H1 (cell line): Measurements from ENCODE around the gene GSTA1. TPM values are rescaled to one million over a fixed set of nuclear protein-coding genes. Genes with fewer than 3 reads are reported as not detected.

ENCODE experiments used
- CTCF ChIA-PET: fragments of 300-600 bp; sonication (Branson Sonifier 250); formaldehyde crosslinking; loops from one replicate; lab custom pipeline; 2021; ENCODE audit not compliant: partially characterized antibody; lab: Charles Lee
- POLR2A ChIA-PET: fragments of 300-600 bp; sonication (Branson Sonifier 250); formaldehyde crosslinking; loops from one replicate; lab custom pipeline; 2021; ENCODE audit warnings: inconsistent platforms; ENCODE audit not compliant: partially characterized antibody; lab: Charles Lee
- DNase-seq, 2 experiments: peaks; one replicate each; pipeline versions ENCODE4 v3.0.0 to v3.0.0-alpha.2; 2010 to 2022; ENCODE audit warnings: low spot score in 2 of 2, low read depth in 1 of 2, mixed read lengths in 1 of 2
- FAIRE-seq: peaks from 2 replicates; lab custom pipeline; 2011; peaks lifted over from hg19 to GRCh38; lab: Jason Lieb, UNC
- H2AFZ ChIP-seq: 2 replicates; pipeline ENCODE4 v1.8.1; 2012; ENCODE audit warnings: low read length, inconsistent platforms
- H2AK5ac ChIP-seq: 2 replicates; pipeline ENCODE4 v1.6.1; 2013; ENCODE audit warnings: low read depth, low read length
- H2BK120ac ChIP-seq: replicated peaks from 2 replicates; pipeline ENCODE3; 2013; ENCODE audit warnings: low read depth, low read length, inconsistent platforms
- H2BK12ac ChIP-seq: 2 replicates; pipeline ENCODE4 v1.6.1; 2013; ENCODE audit warnings: low read depth, low read length
- H2BK15ac ChIP-seq: 2 replicates; pipeline ENCODE4 v1.6.1; 2013; ENCODE audit warnings: low read length
- H2BK20ac ChIP-seq: 2 replicates; pipeline ENCODE4 v1.6.1; 2013; ENCODE audit warnings: low read length
- H2BK5ac ChIP-seq: 2 replicates; pipeline ENCODE4 v1.6.1; 2013; ENCODE audit warnings: low read depth, low read length
- H3K14ac ChIP-seq: 2 replicates; pipeline ENCODE4 v1.6.1; 2013; ENCODE audit warnings: inconsistent platforms; ENCODE audit not compliant: insufficient read length
- H3K18ac ChIP-seq: 2 replicates; pipeline ENCODE4 v1.6.1; 2013; ENCODE audit warnings: low read length; ENCODE audit errors: extremely low read depth
- H3K23ac ChIP-seq: 2 replicates; pipeline ENCODE4 v1.6.1; 2013; ENCODE audit warnings: inconsistent platforms; ENCODE audit not compliant: insufficient read length
- H3K23me2 ChIP-seq: 2 replicates; pipeline ENCODE4 v1.6.1; 2013; ENCODE audit warnings: low read depth, low read length
- H3K27ac ChIP-seq: 2 replicates; pipeline ENCODE4 v1.6.1; 2011; ENCODE audit warnings: low read depth, low read length, inconsistent platforms
- H3K27me3 ChIP-seq, 4 experiments: replicated peaks in 1 of 4; 1 replicate in 1 of 4; 2 replicates in 3 of 4; pipeline versions ENCODE4 v1.6.1 to v1.8.1; 2011 to 2013; ENCODE audit warnings: low read length in 3 of 4, mild to moderate bottlenecking in 3 of 4, inconsistent platforms in 2 of 4, mixed read lengths in 2 of 4, moderate library complexity in 1 of 4; ENCODE audit not compliant: control insufficient read depth in 3 of 4, insufficient read depth in 3 of 4; ENCODE audit errors: extremely low read depth in 1 of 4
- H3K36me3 ChIP-seq, 4 experiments: 2 replicates each; pipeline versions ENCODE4 v1.6.1 to v1.8.1; 2011 to 2013; ENCODE audit warnings: mild to moderate bottlenecking in 4 of 4, low read length in 3 of 4, moderate library complexity in 2 of 4, control low read depth in 1 of 4, inconsistent platforms in 1 of 4; ENCODE audit not compliant: insufficient read depth in 4 of 4, control insufficient read depth in 2 of 4
- H3K4ac ChIP-seq: replicated peaks from 2 replicates; pipeline ENCODE3; 2013; ENCODE audit warnings: low read length, low read depth, mixed read lengths, inconsistent platforms; ENCODE audit not compliant: insufficient read length
- H3K4me1 ChIP-seq, 4 experiments: replicated peaks in 1 of 4; 1 replicate in 1 of 4; 2 replicates in 3 of 4; pipeline versions ENCODE4 v1.6.1 to v1.8.1; 2011 to 2013; ENCODE audit warnings: low read length in 3 of 4, inconsistent platforms in 2 of 4, mixed read lengths in 1 of 4; ENCODE audit not compliant: insufficient read depth in 4 of 4, control insufficient read depth in 3 of 4
- H3K4me2 ChIP-seq, 2 experiments: 2 replicates each; pipeline versions ENCODE4 v1.6.1 to v1.8.1; 2011 to 2013; ENCODE audit warnings: low read depth in 2 of 2, low read length in 2 of 2, control low read depth in 1 of 2, inconsistent platforms in 1 of 2, mild to moderate bottlenecking in 1 of 2; ENCODE audit not compliant: insufficient read depth in 1 of 2
- H3K4me3 ChIP-seq, 4 experiments: fragments of 200-600, 300-600 bp in 1 of 4; sonication (generic), shearing (Covaris generic), sonication (Bioruptor Twin) in 1 of 4; 2 replicates each; pipeline versions ENCODE4 v1.5.1 to v1.8.1; 2011 to 2016; ENCODE audit warnings: low read length in 4 of 4, low read depth in 3 of 4, control low read depth in 2 of 4, inconsistent platforms in 2 of 4, mild to moderate bottlenecking in 2 of 4, mixed read lengths in 1 of 4, moderate library complexity in 1 of 4; ENCODE audit not compliant: insufficient read depth in 2 of 4; ENCODE audit errors: extremely low read depth in 1 of 4
- H3K56ac ChIP-seq: replicated peaks from 2 replicates; pipeline ENCODE3; 2013; ENCODE audit warnings: low read depth, mild to moderate bottlenecking, mixed read lengths, low read length, inconsistent platforms; ENCODE audit not compliant: insufficient read length
- H3K79me1 ChIP-seq: 2 replicates; pipeline ENCODE4 v1.6.1; 2013; ENCODE audit warnings: low read depth, low read length, control low read depth
- H3K79me2 ChIP-seq, 2 experiments: 2 replicates each; pipeline versions ENCODE4 v1.6.1 to v1.8.1; 2012 to 2013; ENCODE audit warnings: low read length in 2 of 2, mild to moderate bottlenecking in 2 of 2, inconsistent platforms in 1 of 2; ENCODE audit not compliant: insufficient read depth in 2 of 2, control insufficient read depth in 1 of 2
- H3K9ac ChIP-seq, 4 experiments: replicated peaks in 1 of 4; 1 replicate in 1 of 4; 2 replicates in 3 of 4; pipeline versions ENCODE4 v1.6.1 to v1.8.1; 2011 to 2013; ENCODE audit warnings: low read depth in 3 of 4, low read length in 3 of 4, control low read depth in 2 of 4, mild to moderate bottlenecking in 2 of 4, moderate library complexity in 2 of 4, inconsistent platforms in 1 of 4; ENCODE audit errors: extremely low read depth in 1 of 4
- H3K9me3 ChIP-seq, 2 experiments: 2 replicates each; pipeline versions ENCODE4 v1.6.1 to v1.8.1; 2012 to 2013; ENCODE audit warnings: mild to moderate bottlenecking in 2 of 2, moderate library complexity in 2 of 2, control low read depth in 1 of 2, inconsistent platforms in 1 of 2, low read depth in 1 of 2, low read length in 1 of 2, mixed read lengths in 1 of 2; ENCODE audit not compliant: insufficient read depth in 2 of 2
- H4K20me1 ChIP-seq, 2 experiments: replicated peaks in 1 of 2; 2 replicates each; pipeline versions ENCODE3 to v1.8.1; 2011 to 2013; ENCODE audit warnings: inconsistent platforms in 2 of 2, low read length in 2 of 2, mild to moderate bottlenecking in 1 of 2; ENCODE audit not compliant: insufficient read depth in 2 of 2, control insufficient read depth in 1 of 2
- H4K5ac ChIP-seq: 2 replicates; pipeline ENCODE4 v1.6.1; 2013; ENCODE audit warnings: low read length, low read depth, mixed read lengths, inconsistent platforms; ENCODE audit not compliant: insufficient read length
- H4K8ac ChIP-seq: 2 replicates; pipeline ENCODE4 v1.8.0; 2013; ENCODE audit warnings: mild to moderate bottlenecking, moderate library complexity, low read length, inconsistent platforms; ENCODE audit not compliant: insufficient read depth; ENCODE audit errors: extremely low read depth
- H4K91ac ChIP-seq: replicated peaks from 2 replicates; pipeline ENCODE3; 2013; ENCODE audit warnings: low read length, mixed read lengths, inconsistent platforms; ENCODE audit not compliant: insufficient read length
- CHD1 ChIP-seq: IDR thresholded peaks from 2 replicates; pipeline ENCODE4 v1.6.1; 2012; ENCODE audit warnings: low read depth, low read length, improper control_type of control experiment
- WGBS, 2 experiments: shearing (Covaris generic) in 1 of 2; methylation state at CpG; one replicate each; pipeline versions ENCODE4 v1.1.6 to v1.1.7; 2013 to 2015; ENCODE audit warnings: low lambda C conversion rate in 2 of 2, mixed read lengths in 2 of 2, inconsistent platforms in 1 of 2, low coverage in 1 of 2, missing lambda C conversion rate in 1 of 2; ENCODE audit not compliant: insufficient replicate concordance in 2 of 2, insufficient coverage in 1 of 2, insufficient read length in 1 of 2; ENCODE audit errors: extremely low coverage in 1 of 2, missing lambda C conversion rate in 1 of 2; 5-methylcytosine and 5-hydroxymethylcytosine counted together
- polyA plus RNA-seq, 7 experiments: library from polyadenylated mRNA; depleted of rRNA in 3 of 7; stranded (reverse) in 5 of 7; unstranded in 2 of 7; fragments of >200 nt in 5 of 7; fragments of 200-250 nt in 2 of 7; gene quantifications; 1 replicate in 5 of 7; 2 replicates in 1 of 7; 4 replicates in 1 of 7; pipeline versions ENCODE4 v1.2.1 to v1.2.3, GENCODE V29; 2011 to 2013; ENCODE audit warnings: missing spikeins in 2 of 7, mixed read lengths in 2 of 7
- total RNA-seq: library from RNA; stranded (reverse); fragmentation: NEBNext Ultra II Directional; extraction: Animal tissue kit (Norgen Biotek cat#: 25700); gene quantifications from 2 replicates; pipeline ENCODE4 v1.2.1, GENCODE V29; 2021

Gene GSTA1
- total and polyA plus RNA-seq, 2 of the 8 experiments (the other 6 are each of a cell fraction or from before 2014, with no cell fraction given), result 0.08 TPM; not detected in 1

DNA sequence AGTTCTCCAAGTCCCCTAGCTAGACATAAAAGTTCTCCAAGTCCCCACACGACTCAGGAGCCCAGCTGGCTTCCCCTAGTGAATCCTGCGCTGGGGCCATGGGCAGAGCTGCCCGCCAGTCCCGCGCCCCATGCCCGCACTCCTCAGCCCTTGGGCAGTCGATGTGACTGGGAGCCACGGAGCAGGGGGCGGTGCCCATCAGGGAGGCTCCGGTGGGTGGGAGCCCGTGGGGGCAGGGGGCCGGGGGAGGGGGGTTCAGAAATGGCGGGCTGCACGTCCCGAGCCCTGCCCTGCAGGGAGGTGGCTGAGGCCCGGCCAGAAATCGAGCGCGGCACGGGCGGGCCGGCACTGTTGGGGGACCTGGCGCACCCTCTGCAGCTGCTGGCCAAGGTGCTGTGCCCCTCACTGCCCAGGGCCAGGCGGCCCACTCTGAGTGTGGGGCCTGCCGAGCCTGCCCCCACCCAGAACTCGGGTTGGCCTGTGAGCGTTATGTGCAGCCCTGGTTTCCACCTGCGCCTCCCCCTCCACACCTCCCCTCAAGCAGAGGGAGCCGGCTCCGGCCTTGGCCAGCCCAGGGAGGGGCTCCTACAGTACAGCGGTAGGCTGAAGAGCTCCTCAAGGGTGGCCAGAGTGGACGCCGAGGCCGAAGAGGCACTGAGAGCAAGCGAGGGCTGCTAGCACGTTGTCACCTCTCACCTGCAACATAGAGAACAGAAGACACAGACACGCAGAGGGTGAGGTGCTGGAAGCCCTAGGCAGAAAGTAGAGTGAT is 25.6 kb upstream of the GSTA1 start:
- POLR2A ChIA-PET, result no interaction called here
- H3K18ac ChIP-seq, result no peak overlapping the region
- no peak overlapping the region for H3K9ac ChIP-seq
- H2BK12ac ChIP-seq, result no peak overlapping the region
- no peak for TF ChIP-seq CHD1
- no peak overlapping the region for H2AFZ ChIP-seq
- H3K27me3 ChIP-seq, result no peaks in the 10 kb centered on the region
- no peak overlapping the region for H3K14ac ChIP-seq
- 0 out of 8 replicates have a peak, but pooled peaks cover 0 to 3% (median 0%) of the 10 kb centered on the region in 4 experiments for H3K36me3 ChIP-seq
- no peak overlapping the region for H3K23ac ChIP-seq
- H3K79me2 ChIP-seq, result no peaks in the 10 kb centered on the region
- no peaks in the 10 kb centered on the region for H3K4me1 ChIP-seq
- H2BK20ac ChIP-seq, result no peak overlapping the region
- no peak overlapping the region for H2BK5ac ChIP-seq
- H3K4me3 ChIP-seq, result no peak overlapping the region
- no peak for DNase-seq
- no peak overlapping the region for H2BK15ac ChIP-seq
- H3K4me2 ChIP-seq, result no peak overlapping the region
- CTCF ChIA-PET, result interaction anchor here (0.6 to 2.1 kb wide), 3 partner anchors 10 to 797 kb away, joined by 3 to 12 read pairs (median 10); no protein-coding TSS in a partner anchor
- H3K27ac ChIP-seq, result no peak overlapping the region
- H4K91ac ChIP-seq, result no peak overlapping the region
- peaks cover 6 to 29% of the 10 kb centered on the region in 2 experiments for H3K9me3 ChIP-seq
- no peak overlapping the region for H4K5ac ChIP-seq
- H3K4ac ChIP-seq, result no peak overlapping the region
- H2AK5ac ChIP-seq, result no peak overlapping the region
- no peak overlapping the region for H2BK120ac ChIP-seq
- FAIRE-seq, result no peak
- H3K23me2 ChIP-seq, result no peaks in the 10 kb centered on the region
- WGBS, 2 experiments, result 97% methylated on average over 15 of the region's 37 CpGs; no CpG with 5 or more reads in 1 of the 2 experiments
- H3K56ac ChIP-seq, result no peak overlapping the region
- no peaks in the 10 kb centered on the region for H4K20me1 ChIP-seq
- H4K8ac ChIP-seq, result no peak overlapping the region
- no peaks in the 10 kb centered on the region for H3K79me1 ChIP-seq
